ENCODE results near the gene ATAD3A.

DNA sequence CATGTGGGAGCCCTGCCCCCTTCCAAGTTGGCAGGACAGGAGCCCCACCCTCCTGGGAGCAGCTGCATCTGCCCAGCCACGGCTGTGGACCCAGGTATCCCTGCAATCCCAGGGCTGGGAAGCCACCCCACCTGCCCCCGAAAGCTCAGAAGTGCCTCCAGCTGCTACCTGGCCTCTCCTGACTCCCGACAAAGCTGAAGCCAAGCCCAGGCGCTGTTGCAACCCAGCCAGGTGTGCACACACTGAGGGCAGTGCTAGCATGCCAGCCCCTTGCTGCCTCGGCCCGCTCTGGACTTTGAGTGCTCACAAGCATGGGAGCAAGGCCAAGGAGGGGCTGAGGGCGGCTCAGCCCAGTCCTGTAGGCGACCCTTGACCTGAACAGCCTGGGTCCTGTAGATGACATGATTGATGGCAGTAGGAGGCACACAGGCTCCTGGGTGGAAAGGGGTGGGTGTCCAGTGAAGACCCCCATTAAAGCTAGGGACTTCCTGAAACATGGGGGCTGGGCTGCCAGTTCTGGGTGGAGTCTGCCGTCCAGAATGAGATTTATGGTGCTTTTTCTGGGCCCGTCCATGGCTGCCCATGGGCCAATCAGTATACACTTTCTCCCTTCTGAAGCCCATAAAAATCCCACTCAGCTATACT, 65.5 kb downstream of the ATAD3A start:
- TF ChIP-seq, protein P1, sequence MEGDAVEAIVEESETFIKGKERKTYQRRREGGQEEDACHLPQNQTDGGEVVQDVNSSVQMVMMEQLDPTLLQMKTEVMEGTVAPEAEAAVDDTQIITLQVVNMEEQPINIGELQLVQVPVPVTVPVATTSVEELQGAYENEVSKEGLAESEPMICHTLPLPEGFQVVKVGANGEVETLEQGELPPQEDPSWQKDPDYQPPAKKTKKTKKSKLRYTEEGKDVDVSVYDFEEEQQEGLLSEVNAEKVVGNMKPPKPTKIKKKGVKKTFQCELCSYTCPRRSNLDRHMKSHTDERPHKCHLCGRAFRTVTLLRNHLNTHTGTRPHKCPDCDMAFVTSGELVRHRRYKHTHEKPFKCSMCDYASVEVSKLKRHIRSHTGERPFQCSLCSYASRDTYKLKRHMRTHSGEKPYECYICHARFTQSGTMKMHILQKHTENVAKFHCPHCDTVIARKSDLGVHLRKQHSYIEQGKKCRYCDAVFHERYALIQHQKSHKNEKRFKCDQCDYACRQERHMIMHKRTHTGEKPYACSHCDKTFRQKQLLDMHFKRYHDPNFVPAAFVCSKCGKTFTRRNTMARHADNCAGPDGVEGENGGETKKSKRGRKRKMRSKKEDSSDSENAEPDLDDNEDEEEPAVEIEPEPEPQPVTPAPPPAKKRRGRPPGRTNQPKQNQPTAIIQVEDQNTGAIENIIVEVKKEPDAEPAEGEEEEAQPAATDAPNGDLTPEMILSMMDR (IDR thresholded peaks at IDR 0.05), result no peak
- TF ChIP-seq POLR2A (IDR thresholded peaks at IDR 0.05), result no peak
